GM19372 (cell line): Measurements from ENCODE around the gene CYP2C19.
"Not testable (repeated sequence)": the region's sequence is repeated elsewhere in the genome, so short reads cannot be mapped to it uniquely, and the experiment has no call there.

Experiments
- ATAC-seq: cut with Tn5 transposase; IDR thresholded peaks from one replicate; pipeline ENCODE4 v1.9.1; 2021; ENCODE audit warnings: mild to moderate bottlenecking, low read depth, moderate library complexity; ENCODE audit not compliant: unreplicated experiment

The CYP2C19 gene

GRCh38 chr10:94878649-94879048 is 116.2 kb downstream of the CYP2C19 start:
- ATAC-seq: no peak

- ATAC-seq: no peak
These were observed 116.7 kb downstream of the CYP2C19 start for GRCh38 chr10:94879214-94879613.

GRCh38 chr10:94889123-94889522 is 126.6 kb downstream of the CYP2C19 start:
- no peak for ATAC-seq

GRCh38 chr10:94890264-94891022 is 128.0 kb downstream of the CYP2C19 start:
- no peak for ATAC-seq

GRCh38 chr10:94898414-94898813 is 135.9 kb downstream of the CYP2C19 start:
- ATAC-seq: not testable (repeated sequence)

GRCh38 chr10:94902080-94902479 is 139.6 kb downstream of the CYP2C19 start:
- no peak for ATAC-seq

GRCh38 chr10:94902570-94902969 is 140.1 kb downstream of the CYP2C19 start:
- ATAC-seq: no peak
